Prostate gland (tissue), 2 donors: Measurements from ENCODE around the gene ARMC9. TPM values are rescaled to one million over a fixed set of nuclear protein-coding genes. Genes with fewer than 3 reads are reported as not detected.
"Not testable (repeated sequence)": the region's sequence is repeated elsewhere in the genome, so short reads cannot be mapped to it uniquely, and the experiment has no call there.

Experiments used
- DNase-seq: peaks from one replicate; pipeline ENCODE4 v3.0.0-alpha.2; 2019; ENCODE audit warnings: low spot score
- H3K27ac ChIP-seq, 2 donors: fragments of 200-600 bp; sonication (generic); 2 replicates each; pipeline ENCODE4 v1.5.1; 2017 to 2019
- H3K27me3 ChIP-seq: fragments of 200-600 bp; sonication (generic); replicated peaks from 2 replicates; pipeline ENCODE4 v1.5.1; 2019; ENCODE audit not compliant: insufficient read depth
- H3K36me3 ChIP-seq, 2 donors: fragments of 200-600 bp; sonication (generic); 1 replicate in 1 of 2; 2 replicates in 1 of 2; pipeline versions ENCODE4 v1.5.1 to v1.8.1; 2017 to 2019
- H3K4me1 ChIP-seq: fragments of 200-600 bp; sonication (generic); replicated peaks from 2 replicates; pipeline ENCODE4 v1.5.1; 2019
- H3K4me3 ChIP-seq, 2 donors: fragments of 200-600 bp; sonication (generic); 2 replicates each; pipeline ENCODE4 v1.5.1; 2017 to 2019
- H3K9me3 ChIP-seq: fragments of 200-600 bp; sonication (generic); 2 replicates; pipeline ENCODE4 v1.5.1; 2017
- CTCF ChIP-seq, 4 experiments: fragments of 200-600 bp in 2 of 4; fragments of 450-650 bp in 2 of 4; sonication (generic) in 2 of 4; IDR thresholded peaks; 1 replicate in 3 of 4; 2 replicates in 1 of 4; pipeline ENCODE4 v1.5.1; 2016 to 2019; ENCODE audit warnings: antibody characterized with exemption in 4 of 4, mild to moderate bottlenecking in 2 of 4, moderate library complexity in 2 of 4
- POLR2A ChIP-seq: fragments of 450-650 bp; IDR thresholded peaks from one replicate; pipeline ENCODE4 v1.6.1; 2016; ENCODE audit warnings: antibody characterized with exemption, mild to moderate bottlenecking
- POLR2AphosphoS5 ChIP-seq: sonication (generic); formaldehyde crosslinking; IDR thresholded peaks from one replicate; pipeline ENCODE4 v1.6.1; 2017; ENCODE audit warnings: antibody characterized with exemption
- WGBS: methylation state at CpG from one replicate; pipeline ENCODE4 v1.1.5; 2018; 5-methylcytosine and 5-hydroxymethylcytosine counted together
- intact Hi-C: fragments of 100-400 bp; cut with DNase I; formaldehyde crosslinking; loops from one replicate; pipeline ENCODE4 v1.14.2; 2022
- total RNA-seq, 2 donors: library from RNA; depleted of rRNA; stranded (reverse); fragments of >200 nt; gene quantifications; one replicate each; pipeline ENCODE4 v1.1.0, GENCODE V29; 2016

The ARMC9 gene
- total RNA-seq, 2 donors from 2014 or later, result 11.3 to 40.0 TPM

GRCh38 chr2:231300020-231300721 lies 101.7 kb downstream of the ARMC9 start:
- WGBS, result 59% methylated on average over 8 of the region's 8 CpGs
- intact Hi-C loops, result no loop called here
- Histone ChIP-seq H3K4me3 (no peak overlapping the region), H3K4me1 (peaks cover 2% of the 10 kb centered on the region), H3K27ac (no peak overlapping the region), H3K36me3 (no peaks in the 10 kb centered on the region), H3K9me3 (no peaks in the 10 kb centered on the region), H3K27me3 (no peaks in the 10 kb centered on the region)
- no peak for TF ChIP-seq CTCF (IDR thresholded peaks at IDR 0.05)
- peak; percentile 25 for TF ChIP-seq POLR2AphosphoS5
- DNase-seq, result peak; percentile 19

DNA sequence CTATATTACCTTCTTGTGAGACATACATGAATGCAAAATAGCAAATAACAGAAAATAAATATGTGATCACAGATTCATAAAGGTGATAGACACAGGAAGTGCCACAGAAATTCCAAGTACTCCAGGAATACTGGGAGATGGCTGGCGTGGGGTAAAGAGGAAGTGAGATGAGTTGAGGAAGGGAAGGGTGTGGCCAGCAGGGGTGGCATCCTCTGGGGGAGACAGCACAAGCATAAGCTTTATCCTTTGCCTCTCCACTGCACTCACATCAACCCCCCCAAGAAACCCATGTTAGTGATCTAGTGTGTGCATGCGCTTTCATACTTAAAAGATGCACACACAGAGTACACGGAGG lies 102.3 kb downstream of the ARMC9 start:
- intact Hi-C loops, result no loop called here
- H3K9me3 ChIP-seq, result no peaks in the 10 kb centered on the region
- WGBS, result 87% methylated on average over 3 of the region's 3 CpGs
- peaks cover 2% of the 10 kb centered on the region for H3K4me1 ChIP-seq
- H3K36me3 ChIP-seq, result no peaks in the 10 kb centered on the region
- TF ChIP-seq POLR2A (no peak), CTCF (IDR thresholded peaks at IDR 0.05) (no peak), POLR2AphosphoS5 (no peak)
- no peak for DNase-seq
- H3K27ac ChIP-seq, result no peak overlapping the region
- H3K4me3 ChIP-seq, result no peak overlapping the region
- no peaks in the 10 kb centered on the region for H3K27me3 ChIP-seq

GRCh38 chr2:231304259-231304658 lies 105.8 kb downstream of the ARMC9 start:
- DNase-seq, H3K4me3 ChIP-seq, H3K36me3 ChIP-seq, H3K27ac ChIP-seq, H3K27me3 ChIP-seq, H3K4me1 ChIP-seq, intact Hi-C loops, H3K9me3 ChIP-seq: not testable (repeated sequence)
- WGBS, result 97% methylated on average over 6 of the region's 6 CpGs

GRCh38 chr2:231305221-231305620 lies 106.8 kb downstream of the ARMC9 start:
- intact Hi-C loops, result no loop called here
- Histone ChIP-seq H3K36me3 (no peaks in the 10 kb centered on the region), H3K9me3 (no peaks in the 10 kb centered on the region), H3K4me3 (no peak overlapping the region), H3K27me3 (no peaks in the 10 kb centered on the region), H3K27ac (no peak overlapping the region), H3K4me1 (no peaks in the 10 kb centered on the region)
- no peak for TF ChIP-seq POLR2A
- TF ChIP-seq POLR2AphosphoS5, result peak; percentile 83
- WGBS, result 30% methylated on average over 5 of the region's 5 CpGs
- no peak for DNase-seq

- Histone ChIP-seq H3K27me3 (no peaks in the 10 kb centered on the region), H3K4me3 (no peak overlapping the region), H3K9me3 (no peaks in the 10 kb centered on the region), H3K4me1 (no peaks in the 10 kb centered on the region), H3K36me3 (no peaks in the 10 kb centered on the region), H3K27ac (no peak overlapping the region)
- no peak for TF ChIP-seq POLR2AphosphoS5
- no peak for TF ChIP-seq POLR2A
- TF ChIP-seq CTCF (IDR thresholded peaks at IDR 0.05), result no peak
- 82% methylated on average over 6 of the region's 6 CpGs for WGBS
- DNase-seq, result no peak
- intact Hi-C loops, result no loop called here
Observed at GRCh38 chr2:231306791-231307393, 108.5 kb downstream of the ARMC9 start.

DNA sequence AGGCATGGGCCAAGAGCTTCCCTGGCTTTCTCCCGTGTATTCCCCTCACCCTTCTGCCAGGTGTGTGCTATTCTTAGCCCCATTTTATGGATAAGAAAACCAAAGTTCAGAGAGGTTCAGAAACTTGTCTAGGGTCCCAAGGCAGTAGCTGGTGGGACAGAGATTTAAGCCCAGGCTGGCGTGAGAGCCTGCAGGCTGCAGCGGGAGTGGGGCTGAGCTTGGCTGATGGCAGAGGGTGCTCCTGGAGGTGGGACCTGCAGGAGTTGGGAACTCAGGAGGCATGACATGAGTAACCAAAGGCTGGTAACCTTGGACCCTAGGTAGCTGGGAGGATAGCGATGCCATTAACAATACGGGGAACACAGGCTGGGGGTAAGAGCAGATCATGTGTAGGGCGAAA lies 109.8 kb downstream of the ARMC9 start:
- no peaks in the 10 kb centered on the region for H3K9me3 ChIP-seq
- intact Hi-C loops, result no loop called here
- H3K27ac ChIP-seq, result no peak overlapping the region
- no peak for DNase-seq
- H3K36me3 ChIP-seq, result no peaks in the 10 kb centered on the region
- no peaks in the 10 kb centered on the region for H3K27me3 ChIP-seq
- TF ChIP-seq CTCF (IDR thresholded peaks at IDR 0.05) (no peak), POLR2AphosphoS5 (no peak), POLR2A (no peak)
- WGBS, result 96% methylated on average over 6 of the region's 6 CpGs
- H3K4me1 ChIP-seq, result no peaks in the 10 kb centered on the region
- H3K4me3 ChIP-seq, result no peak overlapping the region
